GM18508 (cell line): ENCODE measurements around the gene DERL3.
"Not testable (repeated sequence)": the region's sequence is repeated elsewhere in the genome, so short reads cannot be mapped to it uniquely, and the experiment has no call there.

Experiments
- ATAC-seq: cut with Tn5 transposase; IDR thresholded peaks from one replicate; pipeline ENCODE4 v1.9.1; 2021; ENCODE audit warnings: moderate number of reproducible peaks; ENCODE audit not compliant: insufficient read depth, unreplicated experiment

DERL3 gene

GRCh38 chr22:23838681-23839468, at the start of gene DERL3:
Gene DERL3 (minus strand): TSS chr22:23839006. CDS start chr22:23838987, 19 bp downstream.
- peak; percentile 63 for ATAC-seq

GRCh38 chr22:23884140-23884539, 45.3 kb upstream of the DERL3 start:
- no peak for ATAC-seq

- no peak for ATAC-seq
These were observed 44.9 kb upstream of the DERL3 start for GRCh38 chr22:23883658-23884057.

- ATAC-seq = no peak
These were observed 43.6 kb upstream of the DERL3 start for GRCh38 chr22:23882370-23882769.

GRCh38 chr22:23878219-23878618, 39.4 kb upstream of the DERL3 start:
- ATAC-seq = no peak

- no peak for ATAC-seq
These were observed 38.8 kb upstream of the DERL3 start for GRCh38 chr22:23877566-23877965.

- ATAC-seq = no peak
These were observed 37.0 kb upstream of the DERL3 start for GRCh38 chr22:23875801-23876200.

GRCh38 chr22:23874871-23875270, 36.1 kb upstream of the DERL3 start:
- no peak for ATAC-seq

GRCh38 chr22:23868580-23868979, 29.8 kb upstream of the DERL3 start:
- no peak for ATAC-seq

GRCh38 chr22:23864499-23865154, 25.8 kb upstream of the DERL3 start:
- ATAC-seq = not testable (repeated sequence)

GRCh38 chr22:23862103-23862502, 23.3 kb upstream of the DERL3 start:
- no peak for ATAC-seq

GRCh38 chr22:23860187-23860586, 21.4 kb upstream of the DERL3 start:
- ATAC-seq = not testable (repeated sequence)

- no peak for ATAC-seq
These were observed 20.4 kb upstream of the DERL3 start for GRCh38 chr22:23859201-23859600.

GRCh38 chr22:23858484-23858815, 19.6 kb upstream of the DERL3 start:
- no peak for ATAC-seq

GRCh38 chr22:23857606-23858483, 19.0 kb upstream of the DERL3 start, which contains the start of gene SLC2A11:
Gene SLC2A11 (plus strand): TSS chr22:23857875. CDS start chr22:23858000, 125 bp downstream.
- peak; percentile 67 for ATAC-seq

- ATAC-seq = peak; percentile 18
These were observed 18.2 kb upstream of the DERL3 start for GRCh38 chr22:23856721-23857605.

GRCh38 chr22:23850136-23850611, 11.4 kb upstream of the DERL3 start:
- peak; percentile 67 for ATAC-seq

GRCh38 chr22:23849009-23850006, 10.5 kb upstream of the DERL3 start:
- ATAC-seq = no peak
